8988T (cell line): Measurements from ENCODE around the gene SETD4.
A peak's percentile ranks its signal among the peaks of the same experiment; 100 is the strongest.
"Not testable (repeated sequence)": the region's sequence is repeated elsewhere in the genome, so short reads cannot be mapped to it uniquely, and the experiment has no call there.

Experiments
- DNase-seq: peaks from one replicate; pipeline ENCODE4 v3.0.0; 2011

The SETD4 gene

GRCh38 chr21:36077758-36078157, 17.4 kb upstream of the SETD4 start:
- no peak for DNase-seq

DNA sequence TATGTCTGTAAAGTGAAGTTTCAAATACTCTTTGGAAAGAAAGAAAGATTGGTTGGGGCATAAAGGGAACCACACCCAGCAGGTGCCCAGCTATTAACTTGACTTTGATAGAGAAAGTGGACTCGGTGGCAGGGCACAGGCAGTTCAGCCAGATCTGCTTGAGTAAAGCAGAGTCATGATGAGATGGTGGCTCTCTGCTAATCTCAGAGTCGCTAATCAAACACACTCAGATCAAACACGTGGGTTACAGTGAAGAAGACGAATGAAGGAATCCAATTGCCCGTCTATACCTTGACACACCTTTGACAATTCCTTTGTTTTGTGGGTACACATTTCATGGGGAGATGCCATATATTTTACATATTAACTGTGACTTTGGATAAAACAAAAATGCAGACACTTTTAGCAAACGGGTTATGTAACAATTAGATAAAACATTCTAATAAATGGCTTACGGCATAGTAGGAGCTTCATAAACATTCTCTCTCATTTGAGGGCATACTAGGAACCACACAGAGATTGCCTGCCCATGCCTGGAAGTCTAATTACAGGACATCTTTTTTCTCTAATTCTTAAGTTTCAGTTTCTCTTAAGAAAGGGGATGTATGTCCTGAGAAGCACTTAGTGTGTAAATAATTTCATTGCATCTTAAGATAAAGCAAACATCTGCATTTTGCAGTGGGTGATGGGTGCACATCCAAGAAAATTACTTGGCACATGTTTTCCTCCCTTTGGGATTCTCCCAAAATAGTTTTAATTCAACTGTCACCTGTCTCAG, 16.7 kb upstream of the SETD4 start:
- DNase-seq = no peak

GRCh38 chr21:36075953-36076352, 15.6 kb upstream of the SETD4 start:
- no peak for DNase-seq

- no peak for DNase-seq
Observed at GRCh38 chr21:36075171-36075570, 14.8 kb upstream of the SETD4 start.

GRCh38 chr21:36073911-36074310, 13.6 kb upstream of the SETD4 start:
- DNase-seq = not testable (repeated sequence)

DNA sequence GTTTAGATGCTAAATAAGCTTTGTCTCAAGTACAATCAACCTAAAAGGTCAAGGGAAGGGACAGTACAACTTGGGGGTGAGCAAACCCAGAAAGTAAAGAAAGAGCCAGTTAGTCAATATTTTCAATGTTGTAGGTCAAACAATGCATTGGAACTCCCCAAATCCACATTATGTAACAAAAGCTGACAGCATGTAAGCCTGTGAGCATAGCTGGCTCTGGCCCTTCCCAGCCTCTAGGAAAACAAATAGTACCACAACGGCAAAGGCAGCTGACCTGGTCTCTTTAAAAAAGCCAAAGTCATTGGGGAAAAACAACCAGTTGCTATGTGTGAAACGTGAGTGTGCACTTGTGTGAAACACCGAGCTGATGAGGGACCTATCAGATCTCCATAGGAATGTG, 12.9 kb upstream of the SETD4 start:
- DNase-seq = no peak

DNA sequence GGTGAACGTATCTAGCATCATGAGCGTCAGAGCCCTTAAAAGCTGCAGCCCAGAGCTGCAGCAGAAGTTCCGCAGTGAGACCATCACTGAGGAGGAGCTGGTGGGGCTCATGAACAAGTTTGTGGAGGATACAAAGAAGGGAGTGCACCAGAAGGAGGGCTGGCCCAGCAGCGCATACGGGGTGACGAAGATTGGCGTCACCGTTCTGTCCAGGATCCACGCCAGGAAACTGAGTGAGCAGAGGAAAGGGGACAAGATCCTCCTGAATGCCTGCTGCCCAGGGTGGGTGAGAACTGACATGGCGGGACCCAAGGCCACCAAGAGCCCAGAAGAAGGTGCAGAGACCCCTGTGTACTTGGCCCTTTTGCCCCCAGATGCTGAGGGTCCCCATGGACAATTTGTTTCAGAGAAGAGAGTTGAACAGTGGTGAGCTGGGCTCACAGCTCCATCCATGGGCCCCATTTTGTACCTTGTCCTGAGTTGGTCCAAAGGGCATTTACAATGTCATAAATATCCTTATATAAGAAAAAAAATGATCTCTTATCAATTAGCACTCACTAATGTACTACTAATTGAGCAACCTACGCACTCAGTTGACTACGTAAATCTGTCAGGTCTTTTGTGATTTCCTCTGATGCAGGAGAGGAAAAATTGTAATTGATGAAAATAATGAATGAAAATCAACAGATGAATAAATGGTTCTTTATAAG, 12.3 kb upstream of the SETD4 start:
- DNase-seq = no peak

GRCh38 chr21:36070999-36071398, 10.7 kb upstream of the SETD4 start:
- DNase-seq = no peak

GRCh38 chr21:36069713-36070583, 9.6 kb upstream of the SETD4 start, which contains the start of gene CBR1:
Gene CBR1, plus strand, starts transcription at chr21:36070024. Its CDS starts 92 bp downstream, at chr21:36070116.
- DNase-seq = peak; percentile 32

DNA sequence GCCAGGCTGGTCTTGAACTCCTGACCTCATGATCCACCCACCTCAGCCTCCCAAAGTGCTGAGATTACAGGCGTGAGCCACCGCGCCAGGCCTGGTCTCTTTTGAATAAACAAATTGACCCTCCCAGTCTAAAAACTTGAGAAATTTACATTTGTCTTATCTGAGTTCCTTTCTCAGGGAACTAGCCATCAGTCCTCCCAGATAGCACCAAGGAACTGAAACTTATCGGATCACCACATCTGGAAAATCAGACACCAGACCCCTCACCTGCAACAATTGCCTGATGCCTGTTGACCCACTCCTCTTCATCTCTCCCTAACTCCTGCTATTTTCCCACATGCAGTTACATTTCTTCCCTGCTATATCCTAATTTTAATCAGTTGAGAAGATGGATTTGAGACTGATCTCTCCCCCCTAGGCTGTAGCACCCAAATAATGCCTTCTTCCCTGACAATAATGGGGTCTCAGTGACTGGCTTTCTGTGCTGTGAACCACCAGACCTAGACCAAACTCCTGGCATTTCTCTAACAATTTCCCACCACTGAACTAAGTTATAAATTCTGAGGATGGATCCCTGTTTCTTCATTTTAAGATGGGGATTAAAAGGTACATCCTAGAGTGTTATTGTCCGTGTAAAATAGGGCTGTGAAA, 8.5 kb upstream of the SETD4 start:
- DNase-seq = no peak

DNA sequence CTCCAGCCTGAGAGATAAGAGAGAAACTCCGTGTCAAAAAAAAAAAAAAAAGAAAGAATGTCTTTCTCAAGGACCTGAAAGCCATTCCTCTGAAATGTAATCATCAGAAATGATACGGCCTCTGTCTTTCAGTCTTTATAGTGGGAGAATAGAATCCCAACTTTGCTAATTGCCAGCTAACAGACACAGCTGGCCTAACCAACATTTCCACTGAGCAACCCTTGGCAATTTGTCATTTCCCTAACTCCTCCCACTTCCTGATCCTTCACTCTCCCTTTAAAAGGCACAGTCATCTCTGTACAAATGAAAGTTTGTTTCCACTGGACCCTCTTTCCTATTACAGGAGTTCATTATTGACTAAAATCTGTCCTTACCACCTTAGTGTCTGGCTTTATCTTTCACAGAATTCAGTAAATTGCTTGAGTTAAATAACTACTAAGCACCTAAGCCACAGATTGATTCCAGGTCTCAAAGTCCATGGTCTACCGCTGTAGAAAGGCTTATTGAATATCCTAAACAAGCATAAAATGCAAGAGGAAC, 5.2 kb upstream of the SETD4 start:
- no peak for DNase-seq

DNA sequence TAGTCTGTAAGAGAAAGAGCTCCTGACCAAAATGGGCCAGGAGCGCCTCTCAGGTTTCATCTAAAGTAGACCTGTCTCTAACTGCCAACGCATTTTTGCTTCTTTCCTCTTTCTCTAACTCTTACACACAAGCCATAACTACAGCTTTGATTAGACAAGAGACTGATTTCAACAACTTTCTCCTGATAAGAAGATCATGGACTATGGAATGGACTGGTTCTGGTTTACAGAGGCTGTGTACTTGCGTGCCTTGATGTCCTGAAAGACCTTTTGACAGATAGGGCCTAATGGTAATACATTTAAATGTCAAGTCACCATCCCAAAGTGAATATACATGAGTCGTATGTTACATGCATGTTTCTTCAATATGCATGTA, 3.7 kb upstream of the SETD4 start:
- DNase-seq = no peak

- DNase-seq = no peak
Observed at GRCh38 chr21:36063375-36064084, 3.2 kb upstream of the SETD4 start.

DNA sequence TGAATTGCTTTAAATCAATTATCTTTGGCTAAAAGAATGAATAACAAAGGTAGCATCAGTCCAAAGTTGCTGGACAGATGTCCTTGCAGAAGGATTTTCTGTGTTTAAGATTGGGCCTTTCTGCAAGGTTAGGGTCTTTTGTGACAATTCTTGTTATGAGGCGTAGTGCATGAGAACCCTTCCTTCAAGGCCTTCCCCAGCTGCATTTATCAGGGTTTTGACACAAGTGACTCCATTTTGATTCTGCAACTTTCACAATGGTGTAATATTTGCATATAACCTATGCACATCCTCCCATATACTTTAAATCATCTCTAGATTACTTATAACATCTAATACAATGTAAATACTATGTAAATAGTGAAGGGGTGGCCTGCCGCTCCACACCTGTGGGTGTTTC, 1.1 kb upstream of the SETD4 start:
- DNase-seq = no peak

GRCh38 chr21:36059823-36060158, 535 bp downstream of the SETD4 start:
- peak; percentile 28 for DNase-seq

GRCh38 chr21:36055551-36055950, 4.8 kb downstream of the SETD4 start:
- no peak for DNase-seq

- DNase-seq = no peak
Observed at GRCh38 chr21:36053715-36054062, 6.6 kb downstream of the SETD4 start.

GRCh38 chr21:36052860-36053714, 7.2 kb downstream of the SETD4 start:
- no peak for DNase-seq

DNA sequence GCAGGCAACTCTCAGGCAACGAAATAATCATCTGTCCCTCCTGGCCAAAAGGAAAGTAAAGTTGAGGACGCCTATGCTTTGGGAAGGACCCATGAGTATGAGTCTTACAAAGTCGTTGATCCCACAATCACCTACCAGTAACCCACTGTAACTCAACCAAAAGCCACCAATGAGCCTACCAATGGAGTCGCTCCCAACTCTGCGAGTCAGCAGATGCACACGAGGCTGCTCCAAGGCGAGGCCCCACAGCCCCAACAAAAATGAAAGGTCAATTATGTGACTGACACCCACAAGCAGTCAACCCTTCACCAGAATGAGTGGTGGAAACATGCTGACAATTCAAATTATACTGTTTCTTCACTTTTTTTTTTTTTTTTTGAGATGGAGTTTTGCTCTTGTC, 12.0 kb downstream of the SETD4 start:
- no peak for DNase-seq

DNA sequence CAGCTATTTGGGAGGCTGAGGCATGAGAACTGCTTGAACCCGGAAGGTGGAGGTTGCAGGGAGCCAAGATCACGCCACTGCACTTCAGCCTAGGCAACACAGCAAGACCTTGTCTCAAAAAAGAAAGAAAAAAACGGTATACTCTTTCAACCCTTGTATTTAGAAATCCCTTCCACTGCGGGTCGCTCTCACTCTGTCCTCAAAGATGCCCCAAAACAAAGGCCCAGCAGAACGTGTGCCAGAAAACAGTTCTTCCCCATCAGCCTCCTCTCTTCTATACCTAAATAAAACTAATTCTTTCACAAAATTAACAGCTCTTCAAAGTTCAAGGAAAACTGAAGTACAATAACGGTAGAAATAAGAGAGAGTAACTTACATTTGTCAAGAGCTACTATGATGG, 13.2 kb downstream of the SETD4 start:
- DNase-seq = no peak

GRCh38 chr21:36045993-36046392, 14.3 kb downstream of the SETD4 start:
- no peak for DNase-seq
